ENCODE results near the gene DRICH1.

Gene DRICH1

DNA sequence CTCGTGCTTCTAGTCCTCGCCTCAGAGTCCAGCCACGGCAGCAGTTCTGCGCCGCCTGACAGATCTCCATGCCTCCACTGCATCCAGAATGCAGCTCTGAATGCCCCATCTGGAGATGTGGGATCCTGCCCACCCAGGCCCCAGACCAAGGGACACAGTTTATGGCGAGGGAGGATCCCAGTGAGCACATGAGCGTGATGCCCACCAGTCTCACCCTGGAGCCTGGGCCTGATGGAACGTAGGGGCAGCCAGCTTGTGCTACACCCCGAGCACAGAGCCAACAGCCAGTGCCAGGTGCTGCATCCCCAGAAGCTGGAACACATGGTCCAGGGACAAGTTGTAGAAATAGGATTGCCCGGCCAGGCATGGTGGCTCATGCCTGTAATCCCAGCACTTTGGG, 62.4 kb downstream of the DRICH1 start (continued):
- TF ChIP-seq, protein P1, sequence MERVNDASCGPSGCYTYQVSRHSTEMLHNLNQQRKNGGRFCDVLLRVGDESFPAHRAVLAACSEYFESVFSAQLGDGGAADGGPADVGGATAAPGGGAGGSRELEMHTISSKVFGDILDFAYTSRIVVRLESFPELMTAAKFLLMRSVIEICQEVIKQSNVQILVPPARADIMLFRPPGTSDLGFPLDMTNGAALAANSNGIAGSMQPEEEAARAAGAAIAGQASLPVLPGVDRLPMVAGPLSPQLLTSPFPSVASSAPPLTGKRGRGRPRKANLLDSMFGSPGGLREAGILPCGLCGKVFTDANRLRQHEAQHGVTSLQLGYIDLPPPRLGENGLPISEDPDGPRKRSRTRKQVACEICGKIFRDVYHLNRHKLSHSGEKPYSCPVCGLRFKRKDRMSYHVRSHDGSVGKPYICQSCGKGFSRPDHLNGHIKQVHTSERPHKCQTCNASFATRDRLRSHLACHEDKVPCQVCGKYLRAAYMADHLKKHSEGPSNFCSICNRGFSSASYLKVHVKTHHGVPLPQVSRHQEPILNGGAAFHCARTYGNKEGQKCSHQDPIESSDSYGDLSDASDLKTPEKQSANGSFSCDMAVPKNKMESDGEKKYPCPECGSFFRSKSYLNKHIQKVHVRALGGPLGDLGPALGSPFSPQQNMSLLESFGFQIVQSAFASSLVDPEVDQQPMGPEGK (CRISPR knock-in tag; IDR thresholded peaks at IDR 0.05; ENCODE audit: borderline replicate concordance) = no peak

DNA sequence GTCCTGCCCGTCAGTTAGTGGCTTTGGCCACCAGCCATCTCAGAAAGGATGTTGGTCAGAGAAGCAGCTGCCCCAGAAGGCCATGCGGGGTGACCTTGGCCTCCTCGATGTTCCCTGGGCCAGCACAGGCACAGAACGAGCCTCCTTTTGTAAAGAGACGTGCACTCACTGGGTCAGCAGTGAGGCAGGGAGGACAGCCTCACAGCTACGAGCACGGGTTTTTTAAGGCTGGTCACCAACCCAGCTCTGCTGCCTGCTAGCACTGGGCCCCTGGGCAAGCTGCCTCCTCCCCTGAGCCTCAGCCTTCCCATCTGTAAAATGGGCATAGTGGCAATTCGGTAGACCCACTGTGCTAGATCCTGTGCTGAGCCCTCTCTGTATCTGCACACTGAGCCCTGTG, 62.8 kb downstream of the DRICH1 start:
- ATAC-seq = no peak
- TF ChIP-seq, protein P2, sequence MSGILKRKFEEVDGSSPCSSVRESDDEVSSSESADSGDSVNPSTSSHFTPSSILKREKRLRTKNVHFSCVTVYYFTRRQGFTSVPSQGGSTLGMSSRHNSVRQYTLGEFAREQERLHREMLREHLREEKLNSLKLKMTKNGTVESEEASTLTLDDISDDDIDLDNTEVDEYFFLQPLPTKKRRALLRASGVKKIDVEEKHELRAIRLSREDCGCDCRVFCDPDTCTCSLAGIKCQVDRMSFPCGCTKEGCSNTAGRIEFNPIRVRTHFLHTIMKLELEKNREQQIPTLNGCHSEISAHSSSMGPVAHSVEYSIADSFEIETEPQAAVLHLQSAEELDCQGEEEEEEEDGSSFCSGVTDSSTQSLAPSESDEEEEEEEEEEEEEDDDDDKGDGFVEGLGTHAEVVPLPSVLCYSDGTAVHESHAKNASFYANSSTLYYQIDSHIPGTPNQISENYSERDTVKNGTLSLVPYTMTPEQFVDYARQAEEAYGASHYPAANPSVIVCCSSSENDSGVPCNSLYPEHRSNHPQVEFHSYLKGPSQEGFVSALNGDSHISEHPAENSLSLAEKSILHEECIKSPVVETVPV (CRISPR knock-in tag; IDR thresholded peaks at IDR 0.05) = no peak
- TF ChIP-seq OSR1 (CRISPR knock-in tag; IDR thresholded peaks at IDR 0.05) (no peak), ARNTL (CRISPR knock-in tag; IDR thresholded peaks at IDR 0.05; ENCODE audit: borderline replicate concordance, low read depth) (no peak), SNAI2 (CRISPR knock-in tag; IDR thresholded peaks at IDR 0.05) (no peak), ZNF8 (CRISPR knock-in tag; IDR thresholded peaks at IDR 0.05) (no peak), ISL1 (CRISPR knock-in tag; IDR thresholded peaks at IDR 0.05) (no peak)
- TF ChIP-seq, protein P3, sequence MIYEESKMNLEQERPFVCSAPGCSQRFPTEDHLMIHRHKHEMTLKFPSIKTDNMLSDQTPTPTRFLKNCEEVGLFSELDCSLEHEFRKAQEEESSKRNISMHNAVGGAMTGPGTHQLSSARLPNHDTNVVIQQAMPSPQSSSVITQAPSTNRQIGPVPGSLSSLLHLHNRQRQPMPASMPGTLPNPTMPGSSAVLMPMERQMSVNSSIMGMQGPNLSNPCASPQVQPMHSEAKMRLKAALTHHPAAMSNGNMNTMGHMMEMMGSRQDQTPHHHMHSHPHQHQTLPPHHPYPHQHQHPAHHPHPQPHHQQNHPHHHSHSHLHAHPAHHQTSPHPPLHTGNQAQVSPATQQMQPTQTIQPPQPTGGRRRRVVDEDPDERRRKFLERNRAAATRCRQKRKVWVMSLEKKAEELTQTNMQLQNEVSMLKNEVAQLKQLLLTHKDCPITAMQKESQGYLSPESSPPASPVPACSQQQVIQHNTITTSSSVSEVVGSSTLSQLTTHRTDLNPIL (CRISPR knock-in tag; IDR thresholded peaks at IDR 0.05; ENCODE audit: low read depth) = no peak
- TF ChIP-seq, protein P1 (CRISPR knock-in tag; IDR thresholded peaks at IDR 0.05; ENCODE audit: borderline replicate concordance) = no peak

DNA sequence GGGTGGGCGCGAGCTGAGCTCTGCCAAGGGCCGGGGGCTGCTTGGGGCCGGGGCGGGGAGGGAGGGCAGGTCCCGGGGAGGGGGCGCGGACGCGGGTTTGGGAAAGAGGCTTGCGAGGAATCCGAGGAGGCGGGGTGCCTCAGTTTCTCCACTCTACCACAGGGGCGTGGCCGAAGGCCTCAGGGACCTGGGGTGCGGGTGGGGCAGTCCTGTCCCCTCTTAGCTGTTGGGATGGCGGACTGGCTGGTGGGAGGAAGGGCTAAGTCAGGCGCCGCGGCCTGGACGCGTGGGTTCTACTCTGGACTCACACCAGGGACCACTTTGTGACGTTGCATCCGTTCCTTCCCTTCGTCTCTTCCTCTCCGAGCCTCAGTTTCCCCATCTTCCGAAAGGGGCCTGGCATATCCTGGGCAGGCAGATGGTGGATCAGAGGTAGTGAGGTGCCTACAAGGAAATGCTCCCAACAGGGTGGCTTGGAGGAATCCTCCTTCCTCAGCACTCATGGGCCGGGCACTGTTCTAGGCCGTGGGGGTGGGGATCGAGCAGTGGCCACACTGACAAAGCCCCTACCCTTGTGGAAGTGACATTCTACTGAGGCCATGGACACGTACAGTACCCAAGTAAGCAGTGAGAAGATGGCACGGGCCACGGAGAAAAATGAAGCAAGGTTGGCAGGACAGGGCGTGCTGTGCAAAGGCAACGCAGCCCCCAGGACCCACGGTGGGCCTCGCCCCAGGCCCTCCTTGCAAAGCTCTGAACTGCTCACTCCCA, 65.2 kb downstream of the DRICH1 start:
- no peak for TF ChIP-seq ZC3H10 (CRISPR knock-in tag; IDR thresholded peaks at IDR 0.05)
- TF ChIP-seq, protein P4, sequence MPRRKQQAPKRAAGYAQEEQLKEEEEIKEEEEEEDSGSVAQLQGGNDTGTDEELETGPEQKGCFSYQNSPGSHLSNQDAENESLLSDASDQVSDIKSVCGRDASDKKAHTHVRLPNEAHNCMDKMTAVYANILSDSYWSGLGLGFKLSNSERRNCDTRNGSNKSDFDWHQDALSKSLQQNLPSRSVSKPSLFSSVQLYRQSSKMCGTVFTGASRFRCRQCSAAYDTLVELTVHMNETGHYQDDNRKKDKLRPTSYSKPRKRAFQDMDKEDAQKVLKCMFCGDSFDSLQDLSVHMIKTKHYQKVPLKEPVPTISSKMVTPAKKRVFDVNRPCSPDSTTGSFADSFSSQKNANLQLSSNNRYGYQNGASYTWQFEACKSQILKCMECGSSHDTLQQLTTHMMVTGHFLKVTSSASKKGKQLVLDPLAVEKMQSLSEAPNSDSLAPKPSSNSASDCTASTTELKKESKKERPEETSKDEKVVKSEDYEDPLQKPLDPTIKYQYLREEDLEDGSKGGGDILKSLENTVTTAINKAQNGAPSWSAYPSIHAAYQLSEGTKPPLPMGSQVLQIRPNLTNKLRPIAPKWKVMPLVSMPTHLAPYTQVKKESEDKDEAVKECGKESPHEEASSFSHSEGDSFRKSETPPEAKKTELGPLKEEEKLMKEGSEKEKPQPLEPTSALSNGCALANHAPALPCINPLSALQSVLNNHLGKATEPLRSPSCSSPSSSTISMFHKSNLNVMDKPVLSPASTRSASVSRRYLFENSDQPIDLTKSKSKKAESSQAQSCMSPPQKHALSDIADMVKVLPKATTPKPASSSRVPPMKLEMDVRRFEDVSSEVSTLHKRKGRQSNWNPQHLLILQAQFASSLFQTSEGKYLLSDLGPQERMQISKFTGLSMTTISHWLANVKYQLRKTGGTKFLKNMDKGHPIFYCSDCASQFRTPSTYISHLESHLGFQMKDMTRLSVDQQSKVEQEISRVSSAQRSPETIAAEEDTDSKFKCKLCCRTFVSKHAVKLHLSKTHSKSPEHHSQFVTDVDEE (CRISPR knock-in tag; IDR thresholded peaks at IDR 0.05) = no peak
- TF ChIP-seq ZNF70 (CRISPR knock-in tag; IDR thresholded peaks at IDR 0.05) = no peak
- no peak for TF ChIP-seq PPARA (CRISPR knock-in tag; IDR thresholded peaks at IDR 0.05; ENCODE audit: borderline replicate concordance)
- no peak for TF ChIP-seq ARNTL (CRISPR knock-in tag; IDR thresholded peaks at IDR 0.05; ENCODE audit: borderline replicate concordance, low read depth)
- no peak for TF ChIP-seq ZFP3 (CRISPR knock-in tag; IDR thresholded peaks at IDR 0.05)
- no peak for TF ChIP-seq ZFP30 (CRISPR knock-in tag; IDR thresholded peaks at IDR 0.05)
- TF ChIP-seq GLIS3 (CRISPR knock-in tag; IDR thresholded peaks at IDR 0.05) = no peak
- TF ChIP-seq, protein P1 (CRISPR knock-in tag; IDR thresholded peaks at IDR 0.05; ENCODE audit: borderline replicate concordance) = no peak
- no peak for TF ChIP-seq ZNF565 (CRISPR knock-in tag; conservative IDR thresholded peaks at IDR 0.05; ENCODE audit: low read depth)
- TF ChIP-seq BACH2 (CRISPR knock-in tag; IDR thresholded peaks at IDR 0.05; ENCODE audit: borderline replicate concordance) = no peak
- no peak for TF ChIP-seq TOX (CRISPR knock-in tag; IDR thresholded peaks at IDR 0.05; ENCODE audit: borderline replicate concordance)
- no peak for TF ChIP-seq TCF4 (CRISPR knock-in tag; IDR thresholded peaks at IDR 0.05; ENCODE audit: borderline replicate concordance)
- TF ChIP-seq, protein P2 (CRISPR knock-in tag; IDR thresholded peaks at IDR 0.05) = no peak
- no peak for TF ChIP-seq ZNF8 (CRISPR knock-in tag; IDR thresholded peaks at IDR 0.05)
- TF ChIP-seq ISL1 (CRISPR knock-in tag; IDR thresholded peaks at IDR 0.05) = no peak
- TF ChIP-seq, protein P5, sequence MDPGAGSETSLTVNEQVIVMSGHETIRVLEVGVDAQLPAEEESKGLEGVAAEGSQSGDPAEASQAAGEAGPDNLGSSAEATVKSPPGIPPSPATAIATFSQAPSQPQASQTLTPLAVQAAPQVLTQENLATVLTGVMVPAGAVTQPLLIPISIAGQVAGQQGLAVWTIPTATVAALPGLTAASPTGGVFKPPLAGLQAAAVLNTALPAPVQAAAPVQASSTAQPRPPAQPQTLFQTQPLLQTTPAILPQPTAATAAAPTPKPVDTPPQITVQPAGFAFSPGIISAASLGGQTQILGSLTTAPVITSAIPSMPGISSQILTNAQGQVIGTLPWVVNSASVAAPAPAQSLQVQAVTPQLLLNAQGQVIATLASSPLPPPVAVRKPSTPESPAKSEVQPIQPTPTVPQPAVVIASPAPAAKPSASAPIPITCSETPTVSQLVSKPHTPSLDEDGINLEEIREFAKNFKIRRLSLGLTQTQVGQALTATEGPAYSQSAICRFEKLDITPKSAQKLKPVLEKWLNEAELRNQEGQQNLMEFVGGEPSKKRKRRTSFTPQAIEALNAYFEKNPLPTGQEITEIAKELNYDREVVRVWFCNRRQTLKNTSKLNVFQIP (CRISPR knock-in tag; IDR thresholded peaks at IDR 0.05; ENCODE audit: borderline replicate concordance, low read depth) = no peak
- TF ChIP-seq ESRRG (CRISPR knock-in tag; IDR thresholded peaks at IDR 0.05) = no peak
- ATAC-seq = no peak

Data from SK-N-SH treated with all-trans-retinoic acid at 6 μM for 48 hours (cell line).